Ascending aorta (tissue), 2 donors: ENCODE results near the gene PLSCR1. TPM values are rescaled to one million over a fixed set of nuclear protein-coding genes. Genes with fewer than 3 reads are reported as not detected.

Source experiments
- DNase-seq, 2 donors: peaks; one replicate each; pipeline ENCODE4 v3.0.0-alpha.2; 2019; ENCODE audit warnings: low spot score in 2 of 2
- H3K27ac ChIP-seq, 2 donors: fragments of 200-600 bp; sonication (generic); one replicate each; pipeline ENCODE4 v1.5.1; 2016 to 2017; ENCODE audit warnings: mild to moderate bottlenecking in 1 of 2
- H3K27me3 ChIP-seq: fragments of 200-600 bp; sonication (generic); one replicate; pipeline ENCODE4 v1.5.1; 2017
- H3K36me3 ChIP-seq, 2 donors: fragments of 200-600 bp; sonication (generic); one replicate each; pipeline ENCODE4 v1.5.1; 2016
- H3K4me1 ChIP-seq, 2 donors: fragments of 200-600 bp; sonication (generic); one replicate each; pipeline ENCODE4 v1.5.1; 2016 to 2017; ENCODE audit warnings: mild to moderate bottlenecking in 1 of 2
- H3K4me3 ChIP-seq, 2 donors: fragments of 200-600 bp; sonication (generic); one replicate each; pipeline ENCODE4 v1.5.1; 2016 to 2017; ENCODE audit warnings: mild to moderate bottlenecking in 1 of 2
- H3K9me3 ChIP-seq, 2 donors: fragments of 200-600 bp; sonication (generic); one replicate each; pipeline ENCODE4 v1.5.1; 2016
- CTCF ChIP-seq, 3 experiments: fragments of 200-600 bp in 2 of 3; fragments of 450-650 bp in 1 of 3; sonication (generic) in 2 of 3; IDR thresholded peaks; one replicate each; pipeline ENCODE4 v1.5.1; 2016 to 2019; ENCODE audit warnings: antibody characterized with exemption in 3 of 3, mild to moderate bottlenecking in 1 of 3, moderate library complexity in 1 of 3
- intact Hi-C: fragments of 100-400 bp; cut with DNase I; formaldehyde crosslinking; loops from one replicate; pipeline ENCODE4 v1.15.1; 2023
- total RNA-seq: library from RNA; depleted of rRNA; stranded (reverse); fragments of >200 nt; gene quantifications from one replicate; pipeline ENCODE4 v1.1.0, GENCODE V29; 2016

The PLSCR1 gene
- total RNA-seq, 1 donor from 2014 or later, result 62.2 TPM

- Histone ChIP-seq H3K27ac (peak overlapping the region; percentile 98), H3K36me3 (no peaks in the 10 kb centered on the region), H3K4me1 (peaks cover 0 to 4% of the 10 kb centered on the region in 2 donors), H3K9me3 (no peaks in the 10 kb centered on the region), H3K27me3 (no peaks in the 10 kb centered on the region), H3K4me3 (peak overlapping the region; percentile 80 to 92)
- intact Hi-C loops, result loop anchor here (5.0 kb wide), 1 partner anchor 381 kb away; the partner anchor contains the start of gene PLOD2
- TF ChIP-seq CTCF (IDR thresholded peaks at IDR 0.05), result no peak
- DNase-seq, result no peak
Observed at GRCh38 chr3:146542978-146543377, 1.4 kb downstream of the PLSCR1 start.

DNA sequence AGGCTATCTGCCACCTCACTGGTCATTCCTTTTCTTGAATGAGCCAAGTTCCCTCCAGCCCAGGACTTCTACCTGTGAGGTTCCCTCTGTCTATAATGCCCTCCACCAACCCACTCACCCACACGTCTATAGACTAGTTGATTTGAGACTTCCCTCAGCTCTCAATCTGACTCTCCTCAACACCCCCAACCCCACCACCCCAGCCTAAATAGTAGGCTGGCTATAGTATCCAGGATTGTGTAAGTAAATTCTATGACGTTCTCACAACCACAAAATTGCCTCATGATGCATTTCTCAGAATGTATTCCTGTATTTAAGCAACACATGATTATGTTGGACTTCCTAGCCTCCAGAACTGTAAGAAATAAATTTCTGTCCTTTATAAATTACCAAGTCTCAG is 2.2 kb downstream of the PLSCR1 start:
- H3K27me3 ChIP-seq, result no peaks in the 10 kb centered on the region
- intact Hi-C loops, result loop anchor here (5.0 kb wide), 1 partner anchor 380 kb away; the partner anchor contains the start of gene PLOD2
- no peaks in the 10 kb centered on the region for H3K9me3 ChIP-seq
- TF ChIP-seq CTCF (IDR thresholded peaks at IDR 0.05), result no peak
- peak overlapping the region; percentile 20 to 98 for H3K27ac ChIP-seq
- H3K36me3 ChIP-seq, result no peaks in the 10 kb centered on the region
- DNase-seq, result no peak
- peak overlapping the region; percentile 80 to 92 for H3K4me3 ChIP-seq
- peaks cover 0 to 7% of the 10 kb centered on the region in 2 donors for H3K4me1 ChIP-seq

DNA sequence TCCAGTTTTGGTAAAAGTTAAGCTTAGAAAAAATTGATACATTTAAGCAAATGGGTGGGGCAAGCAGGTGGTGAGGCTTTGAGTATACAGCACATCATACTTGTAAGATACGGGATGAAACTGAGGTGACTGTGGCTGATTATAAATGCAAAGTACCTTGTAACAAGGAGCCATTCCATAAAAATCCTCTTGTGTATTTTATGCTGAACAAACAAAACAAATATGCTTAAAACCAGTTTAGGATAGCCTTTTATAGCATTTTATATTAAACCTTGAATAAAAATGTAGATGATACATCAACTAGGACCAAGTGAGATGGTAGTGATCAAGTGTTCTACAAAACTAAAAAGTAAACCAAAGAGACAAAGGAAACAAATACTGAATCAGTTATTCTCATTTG is 3.4 kb downstream of the PLSCR1 start:
- H3K4me3 ChIP-seq, result peak overlapping the region in 1 of 2 donors; percentile 92
- H3K27ac ChIP-seq, result peak overlapping the region in 1 of 2 donors; percentile 10
- H3K4me1 ChIP-seq, result peaks cover 0 to 12% of the 10 kb centered on the region in 2 donors
- no peaks in the 10 kb centered on the region for H3K27me3 ChIP-seq
- no peak for DNase-seq
- no peak for TF ChIP-seq CTCF (IDR thresholded peaks at IDR 0.05)
- intact Hi-C loops, result loop anchor here (5.0 kb wide), 1 partner anchor 379 kb away; the partner anchor contains the start of gene PLOD2
- H3K36me3 ChIP-seq, result no peaks in the 10 kb centered on the region
- no peaks in the 10 kb centered on the region for H3K9me3 ChIP-seq

GRCh38 chr3:146540236-146540635 is 4.2 kb downstream of the PLSCR1 start:
- Histone ChIP-seq H3K4me1 (peaks cover 0 to 12% of the 10 kb centered on the region in 2 donors), H3K4me3 (no peak overlapping the region), H3K36me3 (no peaks in the 10 kb centered on the region), H3K9me3 (no peaks in the 10 kb centered on the region), H3K27ac (no peak overlapping the region), H3K27me3 (no peaks in the 10 kb centered on the region)
- TF ChIP-seq CTCF (IDR thresholded peaks at IDR 0.05), result no peak
- no peak for DNase-seq
- intact Hi-C loops, result loop anchor here (5.0 kb wide), 1 partner anchor 378 kb away; the partner anchor contains the start of gene PLOD2

DNA sequence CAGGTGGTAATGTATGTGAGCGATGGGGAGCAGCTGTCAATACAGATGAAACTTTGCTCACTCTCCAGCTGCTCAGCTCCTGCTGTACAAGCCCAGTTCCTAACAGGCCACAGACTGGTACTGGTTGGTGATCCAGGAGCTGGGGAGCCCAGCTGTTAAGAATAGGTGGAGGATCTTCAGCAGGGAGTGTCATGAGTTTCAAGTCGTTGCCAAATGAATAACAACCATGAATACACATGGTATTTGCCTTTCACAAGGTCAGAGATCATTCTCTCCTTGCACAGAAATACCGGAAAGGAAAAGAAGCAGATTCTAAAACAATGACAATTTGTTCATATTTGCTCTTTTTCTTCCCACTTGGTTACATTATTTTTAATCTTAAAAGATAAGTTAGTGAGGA is 5.1 kb downstream of the PLSCR1 start:
- no peak for DNase-seq
- H3K27ac ChIP-seq, result no peak overlapping the region
- peaks cover 0 to 12% of the 10 kb centered on the region in 2 donors for H3K4me1 ChIP-seq
- TF ChIP-seq CTCF (IDR thresholded peaks at IDR 0.05), result no peak
- no peak overlapping the region for H3K4me3 ChIP-seq
- H3K27me3 ChIP-seq, result no peaks in the 10 kb centered on the region
- intact Hi-C loops, result no loop called here
- no peaks in the 10 kb centered on the region for H3K36me3 ChIP-seq
- no peaks in the 10 kb centered on the region for H3K9me3 ChIP-seq

DNA sequence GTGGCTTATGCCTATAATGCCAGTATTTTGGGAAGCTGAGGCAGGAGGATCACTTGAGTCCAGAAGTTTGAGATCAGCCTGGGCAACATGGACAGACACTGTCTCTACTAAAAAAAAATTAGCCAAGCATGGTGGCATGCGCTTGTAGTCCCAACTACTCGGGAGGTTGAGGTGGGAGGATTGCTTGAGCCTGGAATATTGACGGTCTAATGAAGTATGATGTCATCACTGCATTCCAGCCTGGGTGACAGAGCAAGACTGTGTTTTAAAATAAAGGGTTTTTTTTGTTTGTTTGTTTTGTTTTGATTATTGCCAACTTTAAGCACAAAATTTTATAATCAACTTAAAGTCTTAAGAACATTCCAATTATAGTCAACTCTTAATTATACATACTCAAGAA is 6.8 kb downstream of the PLSCR1 start:
- H3K9me3 ChIP-seq, result no peaks in the 10 kb centered on the region

More for the DNA sequence above, 6.8 kb downstream of the PLSCR1 start:
- Histone ChIP-seq H3K27ac (no peak overlapping the region), H3K27me3 (no peaks in the 10 kb centered on the region), H3K36me3 (peaks cover 0 to 1% of the 10 kb centered on the region in 2 donors), H3K4me1 (peaks cover 0 to 12% of the 10 kb centered on the region in 2 donors), H3K4me3 (no peak overlapping the region)
- no peak for DNase-seq
- no peak for TF ChIP-seq CTCF (IDR thresholded peaks at IDR 0.05)
- intact Hi-C loops, result no loop called here
